ENCODE measurements around the gene GNE.
A peak's percentile ranks its signal among the peaks of the same experiment; 100 is the strongest.
"Not testable (repeated sequence)": the region's sequence is repeated elsewhere in the genome, so short reads cannot be mapped to it uniquely, and the experiment has no call there.

Gene GNE

GRCh38 chr9:36177571-36177970 lies 80.7 kb downstream of the GNE start:
- no peak for DNase-seq
- in situ Hi-C loops (cut with MboI; ENCODE audit: low pct_unique_long_range_greater_than_20kb, low sequenced_read_pairs): no loop called here

DNA sequence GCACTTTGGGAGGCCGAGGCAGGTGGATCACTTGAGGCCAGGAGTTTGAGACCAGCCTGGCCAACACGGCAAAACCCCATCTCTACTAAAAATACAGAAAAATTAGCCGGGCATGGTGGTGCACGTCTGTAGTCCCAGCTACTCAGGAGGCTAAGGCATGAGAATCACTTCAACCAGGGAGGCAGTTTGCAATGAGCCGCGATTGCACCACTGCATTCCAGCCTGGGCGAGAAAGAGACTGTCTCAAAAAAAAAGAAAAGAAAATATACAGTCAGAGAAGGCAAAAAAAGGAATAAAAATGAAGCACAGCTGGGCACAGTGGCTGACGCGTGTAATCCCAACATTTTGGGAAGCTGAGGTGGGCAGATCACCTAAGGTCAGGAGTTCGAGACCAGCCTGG lies 81.8 kb downstream of the GNE start:
- in situ Hi-C loops (cut with MboI; ENCODE audit: low pct_unique_long_range_greater_than_20kb, low sequenced_read_pairs); DNase-seq: not testable (repeated sequence)

GRCh38 chr9:36175209-36175608 lies 83.0 kb downstream of the GNE start:
- in situ Hi-C loops (cut with MboI; ENCODE audit: low pct_unique_long_range_greater_than_20kb, low sequenced_read_pairs); DNase-seq: not testable (repeated sequence)

- in situ Hi-C loops (cut with MboI; ENCODE audit: low pct_unique_long_range_greater_than_20kb, low sequenced_read_pairs): no loop called here
- DNase-seq: no peak
These were observed 83.5 kb downstream of the GNE start for GRCh38 chr9:36174731-36175130.

DNA sequence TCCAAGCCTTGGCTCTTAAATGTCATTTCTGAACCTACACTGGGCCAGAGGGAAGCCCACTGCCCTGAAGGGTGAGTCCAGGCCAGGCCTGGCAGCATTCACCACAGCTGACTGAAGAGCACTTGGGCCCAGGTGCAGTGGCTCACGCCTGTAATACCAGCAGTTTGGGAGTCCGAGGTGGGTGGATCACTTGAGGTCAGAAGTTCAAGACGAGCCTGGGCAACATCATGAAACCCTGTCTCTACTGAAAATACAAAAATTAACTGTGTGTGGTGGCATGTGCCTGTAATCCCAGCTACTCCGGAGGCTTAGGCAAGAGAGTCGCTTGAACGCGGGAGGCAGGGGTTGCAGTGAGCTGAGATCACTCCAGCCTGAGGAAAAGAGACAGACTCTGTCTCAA lies 84.0 kb downstream of the GNE start:
- no peak for DNase-seq
- in situ Hi-C loops (cut with MboI; ENCODE audit: low pct_unique_long_range_greater_than_20kb, low sequenced_read_pairs): no loop called here

DNA sequence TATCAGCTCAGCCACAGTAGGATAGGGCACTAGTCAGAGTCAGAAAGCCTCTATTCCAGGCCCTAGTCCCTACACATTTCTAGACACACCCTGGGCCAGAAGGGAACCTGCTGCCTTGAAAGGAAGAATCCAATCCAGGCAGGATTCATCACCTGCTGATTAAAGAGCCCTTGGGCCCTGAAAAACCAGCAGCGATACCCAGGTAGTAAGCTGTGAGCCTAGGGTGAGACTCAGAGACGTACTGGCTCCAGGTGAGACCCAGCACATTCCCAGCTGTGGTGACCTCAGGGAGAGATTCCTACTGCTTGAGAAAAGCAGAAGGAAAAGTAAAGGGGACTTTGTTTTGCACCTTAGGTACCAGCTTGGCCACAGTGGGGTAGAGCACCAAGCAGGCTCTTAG lies 84.4 kb downstream of the GNE start:
- DNase-seq: no peak
- in situ Hi-C loops (cut with MboI; ENCODE audit: low pct_unique_long_range_greater_than_20kb, low sequenced_read_pairs): no loop called here

- in situ Hi-C loops (cut with MboI; ENCODE audit: low pct_unique_long_range_greater_than_20kb, low sequenced_read_pairs): no loop called here
- DNase-seq: no peak
These were observed 87.7 kb downstream of the GNE start for GRCh38 chr9:36170531-36170930.

DNA sequence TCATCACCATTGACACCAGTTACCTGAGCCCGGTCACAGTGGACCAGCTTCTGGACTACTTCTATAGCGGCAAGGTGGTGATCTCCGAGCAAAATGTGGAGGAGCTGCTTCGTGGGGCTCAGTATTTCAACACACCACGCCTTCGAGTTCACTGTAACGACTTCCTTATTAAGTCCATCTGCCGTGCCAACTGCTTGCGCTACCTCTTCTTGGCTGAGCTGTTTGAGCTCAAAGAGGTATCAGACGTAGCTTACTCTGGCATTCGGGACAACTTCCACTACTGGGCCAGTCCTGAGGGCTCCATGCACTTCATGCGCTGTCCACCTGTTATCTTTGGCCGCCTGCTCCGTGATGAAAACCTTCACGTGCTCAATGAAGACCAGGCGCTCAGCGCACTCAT lies 88.5 kb downstream of the GNE start:
- no peak for DNase-seq
- in situ Hi-C loops (cut with MboI; ENCODE audit: low pct_unique_long_range_greater_than_20kb, low sequenced_read_pairs): loop anchor here (10.0 kb wide), 1 partner anchor 55 kb away; no protein-coding TSS in a partner anchor

DNA sequence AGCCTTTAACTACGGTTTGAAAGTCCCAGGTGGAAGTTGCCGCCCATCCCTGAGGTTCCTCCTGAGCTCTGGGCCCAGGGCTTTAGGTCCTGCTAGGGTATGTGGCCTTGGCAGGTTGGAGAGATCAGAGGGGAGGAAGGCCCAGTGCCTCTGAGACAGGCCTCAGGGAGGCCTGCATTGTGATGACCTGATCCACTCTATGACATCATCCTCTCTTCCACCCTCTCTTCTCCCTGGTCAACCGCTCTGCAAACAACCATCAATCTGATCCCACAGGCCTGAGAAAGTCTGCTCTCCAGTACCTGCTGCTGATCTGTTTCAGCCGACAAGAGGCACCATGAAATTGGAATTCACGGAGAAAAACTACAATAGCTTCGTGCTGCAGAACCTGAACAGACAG lies 89.1 kb downstream of the GNE start, which contains the start of gene CCIN:
TSS of gene CCIN (plus strand) at position 223 of the 400 bp plus-strand sequence. CDS start at position 338, 115 bp downstream.
- in situ Hi-C loops (cut with MboI; ENCODE audit: low pct_unique_long_range_greater_than_20kb, low sequenced_read_pairs): loop anchor here (10.0 kb wide), 1 partner anchor 54 kb away; no protein-coding TSS in a partner anchor
- DNase-seq: no peak

DNA sequence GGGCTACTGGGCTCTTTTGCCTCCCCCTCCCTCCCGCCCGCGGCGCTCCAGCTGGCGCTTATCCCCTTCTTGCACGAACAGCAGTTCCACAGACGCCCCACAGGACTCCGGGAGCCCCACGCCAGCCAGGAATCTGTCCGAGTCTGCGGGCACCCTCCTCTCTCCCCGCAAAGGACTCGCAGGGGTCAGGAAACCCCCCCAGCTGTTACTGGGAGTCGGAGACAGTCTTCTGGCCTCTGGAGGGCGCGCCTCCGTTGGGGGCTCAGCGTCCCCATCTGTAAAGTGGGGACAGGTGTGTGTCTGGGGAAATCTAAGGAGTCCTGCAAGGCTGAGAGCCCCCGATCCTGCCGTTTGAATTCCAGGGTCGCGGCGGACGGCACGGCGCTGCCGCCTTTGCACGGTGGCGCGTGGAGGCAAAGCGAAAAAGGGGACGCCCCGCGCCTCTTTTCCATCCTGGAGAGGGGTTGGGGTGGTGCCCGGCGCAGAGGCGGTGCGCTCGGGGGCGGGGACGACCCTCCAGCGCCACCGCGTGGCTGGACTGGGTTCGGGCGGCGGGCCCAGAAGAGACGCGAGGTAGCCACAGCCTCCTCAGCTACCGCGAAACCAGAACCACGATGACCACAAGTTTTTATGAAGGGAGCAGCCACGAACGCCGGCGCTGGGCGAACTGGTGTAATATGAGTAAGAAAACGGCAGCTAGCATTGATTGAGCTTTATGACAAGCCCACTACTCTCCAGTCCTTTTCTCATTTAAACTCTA lies 91.9 kb downstream of the GNE start:
- peak; percentile 91 for DNase-seq
- in situ Hi-C loops (cut with MboI; ENCODE audit: low pct_unique_long_range_greater_than_20kb, low sequenced_read_pairs): loop anchor here (10.0 kb wide), 1 partner anchor 52 kb away; no protein-coding TSS in a partner anchor

GRCh38 chr9:36165826-36166167 lies 92.5 kb downstream of the GNE start:
- no peak for DNase-seq
- in situ Hi-C loops (cut with MboI; ENCODE audit: low pct_unique_long_range_greater_than_20kb, low sequenced_read_pairs): loop anchor here (10.0 kb wide), 1 partner anchor 51 kb away; no protein-coding TSS in a partner anchor

DNA sequence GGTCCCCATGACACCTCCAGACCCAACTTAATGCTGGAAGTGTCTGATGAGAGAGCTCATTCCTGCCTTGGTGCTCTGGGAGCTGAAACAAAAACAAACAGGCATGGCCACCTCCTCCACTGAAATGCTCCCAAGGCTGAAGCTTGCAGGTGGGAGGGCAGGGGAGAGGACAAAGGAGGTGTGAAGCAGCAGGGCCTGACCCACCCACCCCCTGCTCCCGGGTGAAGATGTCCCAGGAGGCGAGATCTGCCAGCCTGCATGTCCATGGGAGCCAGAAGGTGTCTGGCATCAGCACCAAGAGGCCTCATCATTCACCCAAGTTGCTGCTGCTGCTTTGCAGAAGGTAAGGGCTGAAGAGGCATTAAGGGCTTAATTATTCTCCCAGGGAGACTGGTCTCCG lies 93.3 kb downstream of the GNE start:
- in situ Hi-C loops (cut with MboI; ENCODE audit: low pct_unique_long_range_greater_than_20kb, low sequenced_read_pairs): loop anchor here (10.0 kb wide), 1 partner anchor 50 kb away; no protein-coding TSS in a partner anchor
- DNase-seq: no peak
